ENCODE measurements around the gene FAM136A. TPM values are rescaled to one million over a fixed set of nuclear protein-coding genes. Genes with fewer than 3 reads are reported as not detected.
A peak's percentile ranks its signal among the peaks of the same experiment; 100 is the strongest.

FAM136A gene
- 10 to 100 TPM; 37.4 to 55.5 TPM for total RNA-seq
- long read RNA-seq, transcript FAM136A-205 (3 exons, 2,398 nt): minor isoform, 9 of 141 reads
- long read RNA-seq, transcript FAM136A-201 (3 exons, 1,810 nt): major isoform, 118 of 141 reads
- long read RNA-seq, partial matches to known transcripts: 0 of 141 reads
- long read RNA-seq, other reads (novel, unspliced or antisense): 12 of 141 reads

GRCh38 chr2:70301344-70302194 is at the start of gene FAM136A:
Gene FAM136A, minus strand, starts transcription at chr2:70302067. Its CDS starts 56 bp downstream, at chr2:70302011.
- peak; percentile 92 for ATAC-seq
- intact Hi-C loops (cut with DNase I, micrococcal nuclease): loop anchor here in 1 of 2 donors (10.0 kb wide), 1 partner anchor 313 kb away; no protein-coding TSS in a partner anchor

GRCh38 chr2:70349921-70350685 is 48.2 kb upstream of the FAM136A start:
- DNase-seq (no peak), ATAC-seq (no peak)
- intact Hi-C loops (cut with DNase I, micrococcal nuclease): no loop called here

More at GRCh38 chr2:70301344-70302194, at the start of gene FAM136A:
- peak; percentile 84 to 88 for DNase-seq

GRCh38 chr2:70347831-70348230 is 46.0 kb upstream of the FAM136A start:
- intact Hi-C loops (cut with DNase I, micrococcal nuclease): no loop called here
- ATAC-seq: no peak
- no peak for DNase-seq

GRCh38 chr2:70344195-70344594 is 42.3 kb upstream of the FAM136A start:
- ATAC-seq (no peak), DNase-seq (no peak)
- intact Hi-C loops (cut with DNase I, micrococcal nuclease): loop anchor here in 1 of 2 donors (5.0 kb wide), 1 partner anchor 273 kb away; no protein-coding TSS in a partner anchor

- intact Hi-C loops (cut with DNase I, micrococcal nuclease): loop anchor here in 1 of 2 donors (5.0 kb wide), 1 partner anchor 276 kb away; no protein-coding TSS in a partner anchor
- ATAC-seq (no peak), DNase-seq (no peak)
These were observed 39.6 kb upstream of the FAM136A start for GRCh38 chr2:70341477-70341765.

GRCh38 chr2:70340761-70341476 is 39.1 kb upstream of the FAM136A start:
- peak; percentile 91 for ATAC-seq
- peak in 1 of 2 donors; percentile 6 for DNase-seq
- intact Hi-C loops (cut with DNase I, micrococcal nuclease): loop anchor here in 1 of 2 donors (5.0 kb wide), 1 partner anchor 276 kb away; no protein-coding TSS in a partner anchor

GRCh38 chr2:70340075-70340474 is 38.2 kb upstream of the FAM136A start:
- DNase-seq (no peak), ATAC-seq (no peak)
- intact Hi-C loops (cut with DNase I, micrococcal nuclease): loop anchor here in 1 of 2 donors (5.0 kb wide), 1 partner anchor 277 kb away; no protein-coding TSS in a partner anchor

- DNase-seq (no peak), ATAC-seq (no peak)
- intact Hi-C loops (cut with DNase I, micrococcal nuclease): no loop called here
These were observed 34.7 kb upstream of the FAM136A start for GRCh38 chr2:70336552-70336951.

- DNase-seq (no peak), ATAC-seq (no peak)
- intact Hi-C loops (cut with DNase I, micrococcal nuclease): no loop called here
These were observed 29.1 kb upstream of the FAM136A start for GRCh38 chr2:70331012-70331411.

- no peak for DNase-seq
- no peak for ATAC-seq
- intact Hi-C loops (cut with DNase I, micrococcal nuclease): no loop called here
These were observed 28.6 kb upstream of the FAM136A start for GRCh38 chr2:70330476-70330875.

- intact Hi-C loops (cut with DNase I, micrococcal nuclease): no loop called here
- ATAC-seq (peak; percentile 88), DNase-seq (peak; percentile 83 to 90)
These were observed 27.2 kb upstream of the FAM136A start for GRCh38 chr2:70328921-70329561.

GRCh38 chr2:70325875-70326274 is 24.0 kb upstream of the FAM136A start:
- DNase-seq: no peak
- ATAC-seq: no peak
- intact Hi-C loops (cut with DNase I, micrococcal nuclease): no loop called here

- intact Hi-C loops (cut with DNase I, micrococcal nuclease): no loop called here
- ATAC-seq (no peak), DNase-seq (no peak)
These were observed 20.7 kb upstream of the FAM136A start for GRCh38 chr2:70322518-70322917.

GRCh38 chr2:70321370-70321769 is 19.5 kb upstream of the FAM136A start:
- intact Hi-C loops (cut with DNase I, micrococcal nuclease): no loop called here
- no peak for ATAC-seq
- no peak for DNase-seq

GRCh38 chr2:70314640-70315039 is 12.8 kb upstream of the FAM136A start:
- DNase-seq (no peak), ATAC-seq (no peak)
- intact Hi-C loops (cut with DNase I, micrococcal nuclease): no loop called here

GRCh38 chr2:70312560-70312959 is 10.7 kb upstream of the FAM136A start:
- no peak for ATAC-seq
- no peak for DNase-seq
- intact Hi-C loops (cut with DNase I, micrococcal nuclease): no loop called here

- DNase-seq: no peak
- no peak for ATAC-seq
- intact Hi-C loops (cut with DNase I, micrococcal nuclease): no loop called here
These were observed 9.0 kb upstream of the FAM136A start for GRCh38 chr2:70310899-70311298.

GRCh38 chr2:70305531-70305930 is 3.7 kb upstream of the FAM136A start:
- intact Hi-C loops (cut with DNase I, micrococcal nuclease): loop anchor here in 1 of 2 donors (10.0 kb wide), 1 partner anchor 309 kb away; no protein-coding TSS in a partner anchor
- ATAC-seq (no peak), DNase-seq (no peak)
